HepG2 (cell line): ENCODE measurements around the gene CCDC88C. TPM values are rescaled to one million over a fixed set of nuclear protein-coding genes. Genes with fewer than 3 reads are reported as not detected.

ENCODE experiments used
- ATAC-seq: fragments of 200-7000 bp; cut with Tn5 transposase; 3 replicates; pipeline ENCODE4 v1.9.1; 2020; ENCODE audit warnings: mild to moderate bottlenecking, moderate library complexity
- BruUV-seq: library from RNA; stranded (reverse); fragments of 400-500 nt; replicated peaks from 2 replicates; lab custom pipeline; 2021; lab: Mats Ljungman, UMichigan
- CTCF ChIA-PET: fragments of 300-600 bp; formaldehyde crosslinking; extraction: SDS; loops from one replicate; lab custom pipeline; 2021; ENCODE audit warnings: low total read pairs, inconsistent platforms, low intra/inter-chr PET ratio; lab: Yijun Ruan, JAX
- POLR2A ChIA-PET: fragments of 350-600 bp; sonication (Branson Sonifier 250); formaldehyde crosslinking; loops from one replicate; lab custom pipeline; 2020; ENCODE audit warnings: antibody characterized with exemption, inconsistent platforms; lab: Yijun Ruan, JAX
- DNase-seq: peaks from one replicate; pipeline ENCODE4 v3.0.0-alpha.2; 2015; ENCODE audit warnings: low spot score
- FAIRE-seq: peaks from 3 replicates; lab custom pipeline; 2011; peaks lifted over from hg19 to GRCh38; lab: Jason Lieb, UNC
- H2AFZ ChIP-seq: one replicate; pipeline ENCODE4 v1.6.1; 2011; ENCODE audit warnings: low read length, inconsistent platforms
- H3K27ac ChIP-seq: fragments of 300-600 bp; 3 replicates; pipeline ENCODE4 v1.8.0; 2011; ENCODE audit warnings: mixed run types, mild to moderate bottlenecking, mixed read lengths, low read length, inconsistent platforms; ENCODE audit not compliant: insufficient read depth; ENCODE audit errors: extremely low read length
- H3K27me3 ChIP-seq, 2 experiments: fragments of 200-600 bp in 1 of 2; 2 replicates in 1 of 2; 3 replicates in 1 of 2; pipeline versions ENCODE4 v1.6.0 to v1.8.0; 2011; ENCODE audit warnings: low read length in 2 of 2, mild to moderate bottlenecking in 2 of 2, moderate library complexity in 2 of 2, inconsistent platforms in 1 of 2; ENCODE audit not compliant: insufficient read depth in 2 of 2, control insufficient read depth in 1 of 2
- H3K36me3 ChIP-seq, 2 experiments: fragments of 200-600 bp in 1 of 2; replicated peaks in 1 of 2; 2 replicates in 1 of 2; 3 replicates in 1 of 2; pipeline versions ENCODE4 v1.5.1 to v1.8.0; 2011; ENCODE audit warnings: low read length in 2 of 2, inconsistent platforms in 1 of 2; ENCODE audit not compliant: insufficient read depth in 2 of 2, control insufficient read depth in 1 of 2
- H3K4me1 ChIP-seq: 2 replicates; pipeline ENCODE4 v1.5.1; 2012; ENCODE audit warnings: low read length, inconsistent platforms; ENCODE audit not compliant: insufficient read depth
- H3K4me2 ChIP-seq: 2 replicates; pipeline ENCODE4 v1.6.0; 2011; ENCODE audit warnings: low read depth, low read length, inconsistent platforms
- H3K4me3 ChIP-seq, 3 experiments: fragments of 200-600 bp in 1 of 3; sonication (generic), shearing (Covaris generic) in 1 of 3; replicated peaks in 1 of 3; 2 replicates each; pipeline ENCODE4 v1.5.1; 2011 to 2016; ENCODE audit warnings: low read length in 3 of 3, inconsistent platforms in 2 of 3, low read depth in 2 of 3, mild to moderate bottlenecking in 2 of 3, control low read depth in 1 of 3, mixed read lengths in 1 of 3; ENCODE audit not compliant: insufficient read depth in 1 of 3
- H3K79me2 ChIP-seq: one replicate; pipeline ENCODE4 v1.6.1; 2011; ENCODE audit warnings: low read length, inconsistent platforms; ENCODE audit not compliant: insufficient read depth
- H3K9ac ChIP-seq: 2 replicates; pipeline ENCODE4 v1.6.0; 2011; ENCODE audit warnings: mild to moderate bottlenecking, low read depth, low read length, inconsistent platforms; ENCODE audit not compliant: insufficient read depth
- H3K9me3 ChIP-seq: 2 replicates; pipeline ENCODE4 v1.5.1; 2012; ENCODE audit warnings: mild to moderate bottlenecking, low read length
- H4K20me1 ChIP-seq: 2 replicates; pipeline ENCODE4 v1.6.0; 2011; ENCODE audit warnings: inconsistent platforms, mild to moderate bottlenecking, low read length, moderate library complexity; ENCODE audit not compliant: insufficient read depth
- CREB3 ChIP-seq: sonication (generic); formaldehyde crosslinking; IDR thresholded peaks from 2 replicates; pipeline ENCODE4 v1.5.0; 2020; ENCODE audit warnings: missing genetic modification reagents
- FOXA1 ChIP-seq, 2 experiments: fragments of 450-650 bp in 1 of 2; sonication (generic) in 1 of 2; formaldehyde crosslinking in 1 of 2; IDR thresholded peaks; 2 replicates each; pipeline versions ENCODE4 v1.4.0 to v1.6.1; 2016 to 2020; ENCODE audit warnings: missing genetic modification reagents in 1 of 2
- FOXO4 ChIP-seq: sonication (generic); formaldehyde crosslinking; conservative IDR thresholded peaks from 2 replicates; pipeline ENCODE4 v1.8.1; 2023; ENCODE audit warnings: missing genetic modification reagents
- MAX ChIP-seq: IDR thresholded peaks from 2 replicates; pipeline ENCODE4 v1.6.1; 2012; ENCODE audit warnings: inconsistent platforms
- SIN3A ChIP-seq: IDR thresholded peaks from 2 replicates; pipeline ENCODE4 v1.6.1; 2011; ENCODE audit warnings: low read depth, mild to moderate bottlenecking, control low read depth, low read length, borderline replicate concordance
- ZBED4 ChIP-seq: sonication (generic); formaldehyde crosslinking; IDR thresholded peaks from 2 replicates; pipeline ENCODE4 v1.4.0; 2020; ENCODE audit warnings: missing genetic modification reagents, borderline replicate concordance
- ZBTB14 ChIP-seq: sonication (generic); formaldehyde crosslinking; IDR thresholded peaks from 2 replicates; pipeline ENCODE4 v1.4.0; 2020; ENCODE audit warnings: missing genetic modification reagents
- ZNF18 ChIP-seq: sonication (generic); formaldehyde crosslinking; IDR thresholded peaks from 2 replicates; pipeline ENCODE4 v1.8.0; 2022; ENCODE audit warnings: mild to moderate bottlenecking, missing genetic modification reagents; ENCODE audit not compliant: insufficient replicate concordance
- ZUFSP ChIP-seq: sonication (generic); formaldehyde crosslinking; IDR thresholded peaks from 2 replicates; pipeline ENCODE4 v1.9.0; 2021; ENCODE audit warnings: missing genetic modification reagents, mild to moderate bottlenecking, borderline replicate concordance
- WGBS: methylation state at CpG from one replicate; pipeline ENCODE4 v1.1.6; 2017; ENCODE audit warnings: low lambda C conversion rate; 5-methylcytosine and 5-hydroxymethylcytosine counted together
- in situ Hi-C: cut with HindIII; loops from 2 replicates; pipeline ENCODE4 v1.10.0; 2017; ENCODE audit warnings: low pct_unique_long_range_greater_than_20kb; ENCODE audit not compliant: extremely low pct_ligation_motif_present
- intact Hi-C: fragments of 100-400 bp; cut with micrococcal nuclease; formaldehyde crosslinking; loops from one replicate; pipeline ENCODE4 v1.10.0; 2022; ENCODE audit not compliant: unreplicated experiment
- polyA plus RNA-seq, 8 experiments: library from polyadenylated mRNA; depleted of rRNA in 3 of 8; stranded (reverse) in 7 of 8; unstranded in 1 of 8; fragments of >200 nt; fragmentation: Illumina TruSeq in 4 of 8; extraction: Trizol in 4 of 8; gene quantifications; 2 replicates each; pipeline versions ENCODE4 v1.2.1 to v1.2.3, GENCODE V29; 2011 to 2016; ENCODE audit warnings: low read depth in 4 of 8, missing spikeins in 1 of 8, mixed read lengths in 1 of 8; ENCODE audit not compliant: insufficient read depth in 1 of 8
- total RNA-seq, 5 experiments: library from RNA; depleted of rRNA; stranded (reverse); fragments of >200 nt; fragmentation: Illumina TruSeq; extraction: Trizol; gene quantifications; 2 replicates each; pipeline ENCODE4 v1.2.3, GENCODE V29; 2016; ENCODE audit warnings: low read depth in 1 of 5

The CCDC88C gene
- total and polyA plus RNA-seq, 2 of the 13 experiments (the other 11 are each of a cell fraction or from before 2014, with no cell fraction given) = 3.6 to 11.7 TPM

GRCh38 chr14:91252871-91253794, 164.5 kb downstream of the CCDC88C start:
- 3% methylated on average over 6 of the region's 95 CpGs for WGBS
- in situ Hi-C loops = no loop called here
- DNase-seq (no peak), ATAC-seq (peak; percentile 57), FAIRE-seq (no peak)
- no peaks in the 10 kb centered on the region for H3K79me2 ChIP-seq
- peaks cover 20% of the 10 kb centered on the region for H3K4me1 ChIP-seq
- peak overlapping the region; percentile 80 for H3K4me2 ChIP-seq
- no peak overlapping the region for H3K27ac ChIP-seq
- no peaks in the 10 kb centered on the region for H3K9me3 ChIP-seq
- intact Hi-C loops = no loop called here
- ChIA-PET CTCF (no interaction called here), POLR2A (no interaction called here)
- BruUV-seq = no TSS peak
- peak overlapping the region; percentile 54 to 73 (median 58); a peak in 4 of 6 replicates for H3K4me3 ChIP-seq
- no peak overlapping the region for H2AFZ ChIP-seq
- no peaks in the 10 kb centered on the region for H3K36me3 ChIP-seq
- peaks cover 10 to 47% of the 10 kb centered on the region in 2 experiments; a peak in 4 of 5 replicates for H3K27me3 ChIP-seq
- H3K9ac ChIP-seq = peak overlapping the region; percentile 12; the same call in 1 of the 2 replicates
- no peaks in the 10 kb centered on the region for H4K20me1 ChIP-seq
- TF ChIP-seq FOXO4 (CRISPR knock-in tag) = 0 out of 2 replicates have a peak, but pooled peaks have one; percentile 19
- TF ChIP-seq ZNF18 (CRISPR knock-in tag) = no peak
- no peak for TF ChIP-seq CREB3 (CRISPR knock-in tag)
- TF ChIP-seq MAX = no peak
- TF ChIP-seq FOXA1 (IDR thresholded peaks at IDR 0.05) = no peak
- TF ChIP-seq FOXA1 (CRISPR knock-in tag; IDR thresholded peaks at IDR 0.05) = no peak
- TF ChIP-seq ZBED4 = no peak
- peak; percentile 67 for TF ChIP-seq ZBTB14 (CRISPR knock-in tag)
- TF ChIP-seq ZUFSP = no peak
- TF ChIP-seq SIN3A = no peak
